Adrenal gland (tissue), 5 donors: ENCODE data around the gene FOXS1.

ENCODE experiments used
- CTCF ChIP-seq, 6 experiments: fragments of 450-650 bp in 4 of 6; fragments of 200-600 bp in 2 of 6; sonication (generic) in 1 of 6; IDR thresholded peaks; 1 replicate in 5 of 6; 2 replicates in 1 of 6; pipeline versions ENCODE4 v1.5.1 to v1.8.0; 2016 to 2021; ENCODE audit warnings: antibody characterized with exemption in 6 of 6, mild to moderate bottlenecking in 2 of 6, moderate library complexity in 1 of 6
- POLR2A ChIP-seq, 2 donors: fragments of 450-650 bp; IDR thresholded peaks; one replicate each; pipeline ENCODE4 v1.6.1; 2017; ENCODE audit warnings: antibody characterized with exemption in 2 of 2, mild to moderate bottlenecking in 2 of 2, moderate library complexity in 1 of 2
- donor health status: DM: no; HTN: no; CAD: no.

GRCh38 chr20:31877684-31878083 lies 32.3 kb upstream of the FOXS1 start:
- TF ChIP-seq CTCF (IDR thresholded peaks at IDR 0.05) (no peak), POLR2A (IDR thresholded peaks at IDR 0.05) (no peak)
